Activated B cell treated with CpG ODN at 0.5 μM for 24 hours (primary cell): Measurements from ENCODE around the gene PDE7B. TPM values are rescaled to one million over a fixed set of nuclear protein-coding genes. Genes with fewer than 3 reads are reported as not detected.

ENCODE experiments used
- ATAC-seq: fragments of 200-7000 bp; cut with Tn5 transposase; one replicate; pipeline ENCODE4 v1.10.0; 2021; ENCODE audit warnings: low read depth, mild to moderate bottlenecking, moderate library complexity
- CTCF ChIA-PET: fragments of 350-600 bp; sonication (Branson Sonifier 250); formaldehyde crosslinking; loops from one replicate; lab custom pipeline; 2021; ENCODE audit warnings: antibody characterized with exemption; lab: Charles Lee
- POLR2A ChIA-PET: fragments of 350-600 bp; sonication (Branson Sonifier 250); formaldehyde crosslinking; loops from one replicate; lab custom pipeline; 2021; ENCODE audit warnings: antibody characterized with exemption; lab: Charles Lee
- DNase-seq: peaks from one replicate; pipeline ENCODE4 v3.0.0; 2022
- H3K27ac Mint-ChIP-seq: one replicate; pipeline ENCODE4 v1.8.0; 2020; ENCODE audit warnings: mixed read lengths
- H3K27me3 Mint-ChIP-seq: one replicate; pipeline ENCODE4 v1.8.0; 2021; ENCODE audit warnings: mixed read lengths
- H3K36me3 Mint-ChIP-seq: one replicate; pipeline ENCODE4 v1.8.0; 2021; ENCODE audit warnings: low read depth, mixed read lengths
- H3K4me1 Mint-ChIP-seq: one replicate; pipeline ENCODE4 v1.8.0; 2021; ENCODE audit warnings: mixed read lengths
- H3K4me3 Mint-ChIP-seq: one replicate; pipeline ENCODE4 v1.8.0; 2020; ENCODE audit warnings: mild to moderate bottlenecking, mixed read lengths
- H3K9me3 Mint-ChIP-seq: one replicate; pipeline ENCODE4 v1.8.0; 2020; ENCODE audit warnings: mixed read lengths
- intact Hi-C: fragments of 100-400 bp; cut with micrococcal nuclease; formaldehyde crosslinking; loops from one replicate; pipeline ENCODE4 v1.15.1; 2024
- total RNA-seq: library from RNA; stranded (reverse); gene quantifications from 2 replicates; pipeline ENCODE4 v1.2.3, GENCODE V29; 2022
- TF ChIP-seq, protein P1 (sequence below): fragments of 200-600 bp; IDR thresholded peaks from one replicate; pipeline ENCODE4 v1.8.0; 2022; ENCODE audit warnings: antibody characterized with exemption, mild to moderate bottlenecking

PDE7B gene
- total RNA-seq, 1 donor from 2014 or later: 1.8 TPM

GRCh38 chr6:135987226-135987625 lies 135.7 kb downstream of the PDE7B start:
- Mint-ChIP-seq H3K27me3 (no peaks in the 10 kb centered on the region), H3K4me3 (no peak overlapping the region), H3K27ac (no peak overlapping the region), H3K9me3 (no peaks in the 10 kb centered on the region), H3K36me3 (no peaks in the 10 kb centered on the region), H3K4me1 (peaks cover 3% of the 10 kb centered on the region)
- ChIA-PET CTCF (no interaction called here), POLR2A (no interaction called here)
- DNase-seq (no peak), ATAC-seq (no peak)
- intact Hi-C loops: no loop called here
- TF ChIP-seq, protein P1, sequence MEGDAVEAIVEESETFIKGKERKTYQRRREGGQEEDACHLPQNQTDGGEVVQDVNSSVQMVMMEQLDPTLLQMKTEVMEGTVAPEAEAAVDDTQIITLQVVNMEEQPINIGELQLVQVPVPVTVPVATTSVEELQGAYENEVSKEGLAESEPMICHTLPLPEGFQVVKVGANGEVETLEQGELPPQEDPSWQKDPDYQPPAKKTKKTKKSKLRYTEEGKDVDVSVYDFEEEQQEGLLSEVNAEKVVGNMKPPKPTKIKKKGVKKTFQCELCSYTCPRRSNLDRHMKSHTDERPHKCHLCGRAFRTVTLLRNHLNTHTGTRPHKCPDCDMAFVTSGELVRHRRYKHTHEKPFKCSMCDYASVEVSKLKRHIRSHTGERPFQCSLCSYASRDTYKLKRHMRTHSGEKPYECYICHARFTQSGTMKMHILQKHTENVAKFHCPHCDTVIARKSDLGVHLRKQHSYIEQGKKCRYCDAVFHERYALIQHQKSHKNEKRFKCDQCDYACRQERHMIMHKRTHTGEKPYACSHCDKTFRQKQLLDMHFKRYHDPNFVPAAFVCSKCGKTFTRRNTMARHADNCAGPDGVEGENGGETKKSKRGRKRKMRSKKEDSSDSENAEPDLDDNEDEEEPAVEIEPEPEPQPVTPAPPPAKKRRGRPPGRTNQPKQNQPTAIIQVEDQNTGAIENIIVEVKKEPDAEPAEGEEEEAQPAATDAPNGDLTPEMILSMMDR: no peak

- TF ChIP-seq, protein P1: no peak
- intact Hi-C loops: no loop called here
- no peaks in the 10 kb centered on the region for H3K27me3 Mint-ChIP-seq
- H3K4me3 Mint-ChIP-seq: no peak overlapping the region
- ATAC-seq: no peak
- H3K9me3 Mint-ChIP-seq: no peaks in the 10 kb centered on the region
- POLR2A ChIA-PET: no interaction called here
- H3K36me3 Mint-ChIP-seq: no peaks in the 10 kb centered on the region
- peaks cover 7% of the 10 kb centered on the region for H3K4me1 Mint-ChIP-seq
- no peak overlapping the region for H3K27ac Mint-ChIP-seq
- no peak for DNase-seq
- CTCF ChIA-PET: no interaction called here
Measured at GRCh38 chr6:135990439-135990838, 138.9 kb downstream of the PDE7B start.

GRCh38 chr6:135990855-135991464 lies 139.5 kb downstream of the PDE7B start:
- no peak overlapping the region for H3K27ac Mint-ChIP-seq
- no peak for ATAC-seq
- POLR2A ChIA-PET: no interaction called here
- H3K9me3 Mint-ChIP-seq: no peaks in the 10 kb centered on the region
- no peak for DNase-seq
- H3K4me3 Mint-ChIP-seq: no peak overlapping the region
- no peaks in the 10 kb centered on the region for H3K27me3 Mint-ChIP-seq
- TF ChIP-seq, protein P1: no peak
- intact Hi-C loops: no loop called here
- no peaks in the 10 kb centered on the region for H3K36me3 Mint-ChIP-seq
- CTCF ChIA-PET: no interaction called here
- H3K4me1 Mint-ChIP-seq: peaks cover 7% of the 10 kb centered on the region

GRCh38 chr6:135992739-135993138 lies 141.2 kb downstream of the PDE7B start:
- CTCF ChIA-PET: interaction anchor here (0.6 kb wide), 1 partner anchor 458 kb away, joined by 3 read pairs; no protein-coding TSS in a partner anchor

GRCh38 chr6:135993361-135993760 lies 141.9 kb downstream of the PDE7B start:
- Mint-ChIP-seq H3K27ac (no peak overlapping the region), H3K4me1 (peaks cover 7% of the 10 kb centered on the region), H3K36me3 (no peaks in the 10 kb centered on the region), H3K9me3 (no peaks in the 10 kb centered on the region), H3K27me3 (no peaks in the 10 kb centered on the region), H3K4me3 (no peak overlapping the region)
- CTCF ChIA-PET: no interaction called here
- ATAC-seq (no peak), DNase-seq (no peak)
- TF ChIP-seq, protein P1: no peak
- POLR2A ChIA-PET: no interaction called here
- intact Hi-C loops: no loop called here

More at GRCh38 chr6:135992739-135993138, 141.2 kb downstream of the PDE7B start:
- peaks cover 7% of the 10 kb centered on the region for H3K4me1 Mint-ChIP-seq
- DNase-seq: no peak
- POLR2A ChIA-PET: no interaction called here
- TF ChIP-seq, protein P1: no peak
- H3K9me3 Mint-ChIP-seq: no peaks in the 10 kb centered on the region
- H3K36me3 Mint-ChIP-seq: no peaks in the 10 kb centered on the region
- no peaks in the 10 kb centered on the region for H3K27me3 Mint-ChIP-seq
- no peak overlapping the region for H3K27ac Mint-ChIP-seq
- no peak overlapping the region for H3K4me3 Mint-ChIP-seq
- intact Hi-C loops: no loop called here
- no peak for ATAC-seq
